GM13977 (cell line): ENCODE data around the gene TRIM29.

ENCODE experiments used
- DNase-seq: peaks from one replicate; pipeline ENCODE4 v3.0.0; 2012; ENCODE audit warnings: low spot score
- CTCF ChIP-seq: IDR thresholded peaks from 2 replicates; pipeline ENCODE4 v1.5.1; 2012; ENCODE audit warnings: mild to moderate bottlenecking, control low read depth; ENCODE audit not compliant: insufficient read depth; ENCODE audit errors: extremely low read depth, missing control alignments
- in situ Hi-C: fragments of 300-500 bp; cut with MboI; formaldehyde crosslinking; loops from one replicate; pipeline ENCODE4 v1.12.0; 2022; ENCODE audit warnings: low sequenced_read_pairs, low pct_unique_long_range_greater_than_20kb, mixed read lengths, inconsistent platforms; ENCODE audit not compliant: unreplicated experiment

Gene TRIM29

DNA sequence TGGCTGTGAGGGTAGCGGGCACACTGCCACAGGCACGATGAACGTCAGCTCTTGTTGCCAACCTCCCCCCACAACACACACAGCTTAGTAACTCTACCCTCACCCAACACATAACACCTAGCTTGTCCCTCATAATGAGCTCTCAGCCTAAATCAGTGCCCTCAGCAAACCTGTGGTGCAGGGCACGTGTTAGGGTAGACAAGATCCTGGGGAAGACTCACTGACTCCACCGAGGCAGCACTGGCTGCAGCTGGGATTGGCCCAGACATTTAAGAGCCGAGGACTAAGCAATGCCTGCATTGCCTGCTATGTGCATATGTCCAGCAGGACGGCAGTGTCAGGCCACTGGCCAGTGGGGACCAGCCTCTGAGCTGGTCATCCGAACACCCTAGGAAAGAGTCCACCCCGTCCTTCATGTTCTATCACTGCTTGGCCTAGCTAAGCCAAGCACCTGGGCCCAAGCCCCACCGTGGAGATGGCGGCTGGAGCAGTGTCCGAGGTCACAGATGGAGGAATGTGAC is 32.9 kb upstream of the TRIM29 start:
- DNase-seq, result peak; percentile 6
- in situ Hi-C loops, result loop anchor here (10.0 kb wide), 1 partner anchor 54 kb away; no protein-coding TSS in a partner anchor
- TF ChIP-seq CTCF, result no peak

DNA sequence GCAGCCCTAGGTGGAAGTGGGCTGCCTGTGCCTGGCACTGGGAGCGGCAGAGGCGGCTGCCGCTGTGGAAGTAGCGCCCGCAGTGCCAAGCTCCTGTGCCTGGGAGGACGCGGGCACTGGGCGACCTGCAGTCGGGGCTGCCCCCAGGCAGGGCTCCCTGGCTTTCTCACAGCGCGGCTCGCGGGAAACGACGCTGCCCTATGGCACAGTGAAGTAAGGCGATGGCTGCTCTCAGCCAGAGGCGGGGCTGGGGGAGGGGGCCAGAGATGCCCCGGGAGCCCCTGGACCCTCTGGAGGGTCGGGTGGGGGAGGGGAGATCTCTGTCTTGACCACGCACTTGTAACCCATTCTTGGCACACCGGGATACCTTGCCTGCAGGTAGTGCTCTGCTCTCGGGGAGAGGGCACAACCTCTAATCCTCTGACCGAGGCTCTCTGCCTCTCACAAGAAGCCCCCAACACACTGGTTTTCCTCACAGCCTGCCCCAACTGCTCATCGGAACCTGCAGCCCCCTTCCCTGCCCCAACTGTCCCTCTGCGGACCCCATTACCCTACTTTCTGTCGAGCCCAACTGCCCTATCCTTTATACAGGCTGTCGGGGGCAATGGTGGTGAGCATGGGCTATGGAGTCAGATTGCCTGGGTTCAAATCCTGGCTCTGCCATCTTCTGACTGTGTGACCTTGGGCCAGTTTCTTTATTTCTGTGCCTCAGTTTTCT is 32.2 kb upstream of the TRIM29 start:
- TF ChIP-seq CTCF, result no peak
- DNase-seq, result peak; percentile 7
- in situ Hi-C loops, result loop anchor here (10.0 kb wide), 1 partner anchor 55 kb away; no protein-coding TSS in a partner anchor

GRCh38 chr11:120168960-120169681 is 31.2 kb upstream of the TRIM29 start:
- in situ Hi-C loops, result no loop called here
- peak; percentile 84 for DNase-seq
- peak; percentile 81 for TF ChIP-seq CTCF

DNA sequence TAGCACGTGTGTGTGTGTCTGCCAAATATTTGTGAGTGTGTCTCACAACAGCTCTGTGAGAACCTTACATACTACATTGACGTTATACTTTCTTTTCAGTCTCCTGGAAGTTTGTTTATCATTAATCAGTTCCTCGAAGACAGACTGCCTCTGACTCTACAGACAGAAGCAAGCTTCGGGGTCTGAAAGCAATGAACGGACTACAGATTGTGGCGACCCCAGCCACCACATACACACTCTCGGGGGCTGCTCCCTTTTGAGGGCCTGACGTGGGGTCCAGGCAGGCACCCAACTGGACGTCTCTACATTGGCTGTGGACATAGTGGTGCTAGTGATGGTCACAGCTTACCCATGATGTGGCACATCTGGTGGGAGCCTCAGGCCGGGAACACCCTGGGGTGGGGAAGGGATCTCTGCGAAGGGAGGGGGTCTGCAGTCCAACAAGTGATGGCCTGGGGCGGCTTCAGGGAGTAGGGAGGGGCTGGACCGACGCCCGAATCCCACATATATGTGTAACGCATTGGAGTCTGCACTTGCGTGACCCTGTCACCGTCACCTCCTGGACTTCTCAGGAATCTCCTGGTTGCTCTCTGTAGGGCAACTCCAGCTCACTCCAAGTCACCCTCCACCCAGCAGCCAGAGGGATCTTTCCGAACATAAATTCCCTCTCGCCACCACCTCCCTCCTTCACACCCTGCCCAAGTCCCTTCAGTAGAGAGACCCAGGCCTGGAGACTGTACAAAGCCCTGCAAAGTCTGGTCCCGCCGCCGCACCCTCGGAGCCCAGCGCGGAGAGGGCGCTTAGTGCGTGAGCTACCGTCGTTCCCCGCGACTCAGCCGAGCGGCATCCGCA is 30.4 kb upstream of the TRIM29 start:
- DNase-seq, result no peak
- TF ChIP-seq CTCF, result no peak
- in situ Hi-C loops, result no loop called here

DNA sequence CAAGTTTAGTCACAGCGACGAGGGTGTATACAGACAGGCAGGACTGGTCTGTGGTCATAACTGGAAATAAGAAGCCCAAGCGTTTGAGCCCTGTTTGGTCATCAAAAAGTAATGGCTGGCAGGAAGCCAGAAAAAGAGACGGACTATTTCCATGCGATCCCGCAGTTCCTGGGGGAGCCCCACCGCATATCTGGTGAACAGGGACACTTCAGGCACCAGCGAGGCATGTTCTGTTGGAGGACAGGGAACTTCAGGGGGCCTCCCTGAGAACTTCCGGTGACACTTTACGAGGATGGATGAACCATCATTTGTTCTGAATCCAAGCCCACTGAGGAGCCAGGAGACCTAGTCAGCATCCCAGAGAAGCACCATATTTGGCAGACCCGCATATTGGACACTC is 29.7 kb upstream of the TRIM29 start:
- DNase-seq, result no peak
- TF ChIP-seq CTCF, result no peak
- in situ Hi-C loops, result no loop called here

- in situ Hi-C loops, result no loop called here
- no peak for DNase-seq
- no peak for TF ChIP-seq CTCF
Observed at GRCh38 chr11:120160436-120160835, 22.5 kb upstream of the TRIM29 start.
